CD14-positive monocyte (primary cell): ENCODE results near the gene AVPR2. TPM values are rescaled to one million over a fixed set of nuclear protein-coding genes. Genes with fewer than 3 reads are reported as not detected.

Experiments used
- DNase-seq, 3 donors: peaks; one replicate each; pipeline ENCODE4 v3.0.0-alpha.2; 2011 to 2022
- H2AFZ ChIP-seq: 2 replicates; pipeline ENCODE4 v1.6.0; 2012; ENCODE audit warnings: mild to moderate bottlenecking, low read depth, low read length, inconsistent platforms; ENCODE audit not compliant: insufficient read depth, poor library complexity, severe bottlenecking
- H3K27ac ChIP-seq, 2 donors: 1 replicate in 1 of 2; 2 replicates in 1 of 2; pipeline ENCODE4 v1.5.1; 2012 to 2013; ENCODE audit warnings: low read length in 2 of 2, control low read depth in 1 of 2, inconsistent platforms in 1 of 2, low read depth in 1 of 2, mild to moderate bottlenecking in 1 of 2
- H3K27me3 ChIP-seq, 2 donors: one replicate each; pipeline versions ENCODE4 v1.6.0 to v1.6.1; 2011 to 2013; ENCODE audit warnings: low read length in 2 of 2; ENCODE audit not compliant: control insufficient read depth in 2 of 2, insufficient read depth in 2 of 2
- H3K36me3 ChIP-seq, 2 donors: replicated peaks in 1 of 2; 1 replicate in 1 of 2; 2 replicates in 1 of 2; pipeline versions ENCODE4 v1.5.1 to v1.6.1; 2012 to 2013; ENCODE audit warnings: low read length in 2 of 2, control low read depth in 1 of 2, inconsistent platforms in 1 of 2, mild to moderate bottlenecking in 1 of 2; ENCODE audit not compliant: insufficient read depth in 2 of 2, control insufficient read depth in 1 of 2
- H3K4me1 ChIP-seq, 2 donors: 1 replicate in 1 of 2; 2 replicates in 1 of 2; pipeline versions ENCODE4 v1.5.1 to v1.6.1; 2012 to 2013; ENCODE audit warnings: low read length in 2 of 2, control low read depth in 1 of 2, inconsistent platforms in 1 of 2, mild to moderate bottlenecking in 1 of 2, moderate library complexity in 1 of 2; ENCODE audit not compliant: insufficient read depth in 2 of 2, control insufficient read depth in 1 of 2
- H3K4me2 ChIP-seq: replicated peaks from 2 replicates; pipeline ENCODE3; 2012; ENCODE audit warnings: low read length, moderate library complexity, mild to moderate bottlenecking; ENCODE audit not compliant: poor library complexity, severe bottlenecking; ENCODE audit errors: extremely low read depth
- H3K4me3 ChIP-seq, 3 experiments: fragments of 200-600 bp in 1 of 3; sonication (generic) in 1 of 3; replicated peaks in 1 of 3; 1 replicate in 2 of 3; 2 replicates in 1 of 3; pipeline ENCODE4 v1.5.1; 2011 to 2013; ENCODE audit warnings: low read length in 3 of 3, mild to moderate bottlenecking in 3 of 3, control low read depth in 2 of 3, low read depth in 2 of 3, inconsistent platforms in 1 of 3, moderate library complexity in 1 of 3
- H3K79me2 ChIP-seq: 2 replicates; pipeline ENCODE4 v1.6.0; 2012; ENCODE audit warnings: mild to moderate bottlenecking, control low read depth, inconsistent platforms, low read length, moderate library complexity; ENCODE audit not compliant: insufficient read depth
- H3K9ac ChIP-seq: 2 replicates; pipeline ENCODE4 v1.6.0; 2017; ENCODE audit warnings: low read length, mild to moderate bottlenecking; ENCODE audit not compliant: insufficient read depth, poor library complexity, severe bottlenecking
- H3K9me3 ChIP-seq, 2 donors: replicated peaks in 1 of 2; 1 replicate in 1 of 2; 2 replicates in 1 of 2; pipeline versions ENCODE4 v1.5.1 to v1.6.1; 2012 to 2013; ENCODE audit warnings: low read length in 2 of 2, control low read depth in 1 of 2; ENCODE audit not compliant: control insufficient read depth in 1 of 2, insufficient read depth in 1 of 2
- H4K20me1 ChIP-seq: 2 replicates; pipeline ENCODE4 v1.6.0; 2012; ENCODE audit warnings: mild to moderate bottlenecking, low read length, control low read depth, moderate library complexity; ENCODE audit not compliant: insufficient read depth
- H3K27ac Mint-ChIP-seq, 7 donors: one replicate each; pipeline ENCODE4 v1.8.0; 2020; ENCODE audit warnings: mild to moderate bottlenecking in 7 of 7, mixed read lengths in 7 of 7, moderate library complexity in 6 of 7, inconsistent platforms in 2 of 7
- H3K27me3 Mint-ChIP-seq, 3 donors: one replicate each; pipeline ENCODE4 v1.8.0; 2021 to 2022; ENCODE audit warnings: low read depth in 3 of 3, mild to moderate bottlenecking in 3 of 3, mixed read lengths in 3 of 3, moderate library complexity in 3 of 3, inconsistent platforms in 1 of 3
- H3K36me3 Mint-ChIP-seq, 2 donors: one replicate each; pipeline ENCODE4 v1.8.0; 2020; ENCODE audit warnings: mixed read lengths in 2 of 2, inconsistent platforms in 1 of 2, mild to moderate bottlenecking in 1 of 2
- H3K4me1 Mint-ChIP-seq: one replicate; pipeline ENCODE4 v1.8.0; 2020; ENCODE audit warnings: mild to moderate bottlenecking, mixed read lengths
- H3K4me3 Mint-ChIP-seq, 2 donors: one replicate each; pipeline ENCODE4 v1.8.0; 2020; ENCODE audit warnings: mild to moderate bottlenecking in 2 of 2, mixed read lengths in 2 of 2, moderate library complexity in 1 of 2
- H3K9me3 Mint-ChIP-seq, 7 donors: one replicate each; pipeline ENCODE4 v1.8.0; 2020 to 2022; ENCODE audit warnings: mixed read lengths in 7 of 7, mild to moderate bottlenecking in 6 of 7, moderate library complexity in 6 of 7, inconsistent platforms in 2 of 7
- WGBS: methylation state at CpG from one replicate; pipeline ENCODE4 v1.1.5; 2013; ENCODE audit warnings: missing lambda C conversion rate; ENCODE audit not compliant: insufficient coverage; 5-methylcytosine and 5-hydroxymethylcytosine counted together
- intact Hi-C, 2 donors: fragments of 100-400 bp; cut with micrococcal nuclease; formaldehyde crosslinking; loops; one replicate each; pipeline versions ENCODE4 v1.15.0 to v1.15.1; 2023
- polyA plus RNA-seq, 3 donors: library from polyadenylated mRNA; depleted of rRNA in 1 of 3; unstranded in 2 of 3; stranded (reverse) in 1 of 3; fragments of 300-500 nt in 2 of 3; fragments of >200 nt in 1 of 3; fragmentation: Illumina TruSeq in 2 of 3; gene quantifications; 1 replicate in 2 of 3; 2 replicates in 1 of 3; pipeline ENCODE4 v1.2.3, GENCODE V29; 2012 to 2021
- TF ChIP-seq, protein P1 (sequence below): fragments of 200-600 bp; IDR thresholded peaks from one replicate; pipeline ENCODE4 v1.8.0; 2022; ENCODE audit warnings: antibody characterized with exemption, mild to moderate bottlenecking

AVPR2 gene
- polyA plus RNA-seq, 3 donors: 0.14 to 0.27 TPM; not detected in 1

GRCh38 chrX:153955228-153955732, 50.8 kb downstream of the AVPR2 start:
- Mint-ChIP-seq H3K27ac (peak overlapping the region in 5 of 7 donors; percentile 26 to 81 (median 50)), H3K4me1 (no peaks in the 10 kb centered on the region), H3K9me3 (peaks cover 0 to 8% (median 0%) of the 10 kb centered on the region in 7 donors), H3K36me3 (peaks cover 63 to 94% of the 10 kb centered on the region in 2 donors), H3K4me3 (no peak overlapping the region), H3K27me3 (peaks cover 0 to 12% (median 0%) of the 10 kb centered on the region in 3 donors)
- H3K36me3 ChIP-seq: peaks cover 85 to 99% of the 10 kb centered on the region in 2 donors
- H2AFZ ChIP-seq: no peak overlapping the region
- no peaks in the 10 kb centered on the region for H3K9me3 ChIP-seq
- H4K20me1 ChIP-seq: peaks cover 98% of the 10 kb centered on the region
- H3K4me1 ChIP-seq: no peaks in the 10 kb centered on the region
- H3K4me2 ChIP-seq: no peak overlapping the region
- H3K79me2 ChIP-seq: peaks cover 10% of the 10 kb centered on the region
- H3K9ac ChIP-seq: no peak overlapping the region
- no peak overlapping the region for H3K27ac ChIP-seq
- 93% methylated on average over 5 of the region's 12 CpGs for WGBS
- H3K4me3 ChIP-seq: no peak overlapping the region
- DNase-seq: no peak
- TF ChIP-seq, protein P1, sequence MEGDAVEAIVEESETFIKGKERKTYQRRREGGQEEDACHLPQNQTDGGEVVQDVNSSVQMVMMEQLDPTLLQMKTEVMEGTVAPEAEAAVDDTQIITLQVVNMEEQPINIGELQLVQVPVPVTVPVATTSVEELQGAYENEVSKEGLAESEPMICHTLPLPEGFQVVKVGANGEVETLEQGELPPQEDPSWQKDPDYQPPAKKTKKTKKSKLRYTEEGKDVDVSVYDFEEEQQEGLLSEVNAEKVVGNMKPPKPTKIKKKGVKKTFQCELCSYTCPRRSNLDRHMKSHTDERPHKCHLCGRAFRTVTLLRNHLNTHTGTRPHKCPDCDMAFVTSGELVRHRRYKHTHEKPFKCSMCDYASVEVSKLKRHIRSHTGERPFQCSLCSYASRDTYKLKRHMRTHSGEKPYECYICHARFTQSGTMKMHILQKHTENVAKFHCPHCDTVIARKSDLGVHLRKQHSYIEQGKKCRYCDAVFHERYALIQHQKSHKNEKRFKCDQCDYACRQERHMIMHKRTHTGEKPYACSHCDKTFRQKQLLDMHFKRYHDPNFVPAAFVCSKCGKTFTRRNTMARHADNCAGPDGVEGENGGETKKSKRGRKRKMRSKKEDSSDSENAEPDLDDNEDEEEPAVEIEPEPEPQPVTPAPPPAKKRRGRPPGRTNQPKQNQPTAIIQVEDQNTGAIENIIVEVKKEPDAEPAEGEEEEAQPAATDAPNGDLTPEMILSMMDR: no peak
- no peaks in the 10 kb centered on the region for H3K27me3 ChIP-seq
- intact Hi-C loops: loop anchor here in 1 of 2 donors (10.0 kb wide), 1 partner anchor 190 kb away; the partner anchor contains the start of gene PLXNB3

GRCh38 chrX:153956044-153956907, 51.8 kb downstream of the AVPR2 start:
- Histone ChIP-seq H3K4me3 (no peak overlapping the region), H3K4me2 (no peak overlapping the region), H3K27me3 (no peaks in the 10 kb centered on the region), H3K4me1 (no peaks in the 10 kb centered on the region), H3K27ac (no peak overlapping the region), H3K79me2 (peaks cover 10% of the 10 kb centered on the region), H3K9me3 (no peaks in the 10 kb centered on the region), H2AFZ (no peak overlapping the region), H4K20me1 (peaks cover 98% of the 10 kb centered on the region), H3K36me3 (peaks cover 85 to 99% of the 10 kb centered on the region in 2 donors), H3K9ac (no peak overlapping the region)
- Mint-ChIP-seq H3K4me3 (no peak overlapping the region), H3K36me3 (peaks cover 62 to 94% of the 10 kb centered on the region in 2 donors), H3K4me1 (no peaks in the 10 kb centered on the region), H3K9me3 (peaks cover 0 to 13% (median 0%) of the 10 kb centered on the region in 7 donors), H3K27me3 (peaks cover 0 to 17% (median 0%) of the 10 kb centered on the region in 3 donors), H3K27ac (peak overlapping the region in 2 of 7 donors; percentile 30 to 64)
- intact Hi-C loops: loop anchor here in 1 of 2 donors (10.0 kb wide), 1 partner anchor 191 kb away; the partner anchor contains the start of gene PLXNB3
- TF ChIP-seq, protein P1: no peak
- no peak for DNase-seq
- WGBS: 94% methylated on average over 20 of the region's 35 CpGs

Other genes with a start within 250 kb of the AVPR2 start
- not detected for gene PNCK, start 230.9 kb upstream of the AVPR2 start, polyA plus RNA-seq
- gene SLC6A8, start 216.7 kb upstream of the AVPR2 start, polyA plus RNA-seq: 1 to 10 TPM in 1 of 3 donors, under 1 TPM in 2; 0.23 to 5.6 (median 0.85) TPM
- 100 to 1,000 TPM; 139 to 294 (median 288) TPM for gene BCAP31, start 180.3 kb upstream of the AVPR2 start, polyA plus RNA-seq
- gene ABCD1, start 179.8 kb upstream of the AVPR2 start, polyA plus RNA-seq: 10 to 100 TPM in 1 of 3 donors, 1 to 10 TPM in 2; 5.6 to 22.5 (median 5.8) TPM
- not detected for gene PLXNB3, start 140.4 kb upstream of the AVPR2 start, polyA plus RNA-seq
- under 1 TPM in 1 of 3 donors, not detected in 2; 0.01 TPM for gene SRPK3, start 123.6 kb upstream of the AVPR2 start, polyA plus RNA-seq
- gene IDH3G, start 110.3 kb upstream of the AVPR2 start, polyA plus RNA-seq: 100 to 1,000 TPM; 115 to 201 (median 130) TPM
- gene SSR4, start 110.0 kb upstream of the AVPR2 start, polyA plus RNA-seq: 100 to 1,000 TPM; 201 to 419 (median 362) TPM
- gene PDZD4, start 74.1 kb upstream of the AVPR2 start, polyA plus RNA-seq: under 1 TPM in 1 of 3 donors, not detected in 2; 0.11 TPM
- gene L1CAM, start 18.5 kb upstream of the AVPR2 start, polyA plus RNA-seq: under 1 TPM in 1 of 3 donors, not detected in 2; 0.55 TPM
- gene ARHGAP4, start 21.6 kb downstream of the AVPR2 start, polyA plus RNA-seq: 100 to 1,000 TPM in 1 of 3 donors, 10 to 100 TPM in 2; 51.5 to 508 (median 64.4) TPM
- gene NAA10, start 30.4 kb downstream of the AVPR2 start, polyA plus RNA-seq: 100 to 1,000 TPM in 1 of 3 donors, 10 to 100 TPM in 2; 46.7 to 109 (median 47.9) TPM
- 100 to 1,000 TPM in 1 of 3 donors, 1 to 10 TPM in 2; 2.7 to 125 (median 3.8) TPM for gene RENBP, start 40.0 kb downstream of the AVPR2 start, polyA plus RNA-seq
- gene HCFC1, start 67.1 kb downstream of the AVPR2 start, polyA plus RNA-seq: 10 to 100 TPM in 1 of 3 donors, 1 to 10 TPM in 2; 1.9 to 21.8 (median 3.8) TPM
- 10 to 100 TPM in 1 of 3 donors, 1 to 10 TPM in 2; 2.8 to 10.3 (median 4.9) TPM for gene TMEM187, start 68.1 kb downstream of the AVPR2 start, polyA plus RNA-seq
- 100 to 1,000 TPM in 1 of 3 donors, 10 to 100 TPM in 2; 47.8 to 109 (median 49.5) TPM for gene IRAK1, start 115.2 kb downstream of the AVPR2 start, polyA plus RNA-seq
- gene MECP2, start 193.0 kb downstream of the AVPR2 start, polyA plus RNA-seq: 10 to 100 TPM in 1 of 3 donors, 1 to 10 TPM in 2; 5.2 to 21.2 (median 9.6) TPM
- not detected for gene OPN1LW, start 239.6 kb downstream of the AVPR2 start, polyA plus RNA-seq